OCI-LY1 (cell line): ENCODE data around the gene TPRKB.

ENCODE experiments used
- EZH2 ChIP-seq: fragments of 200-600 bp; sonication (generic), shearing (Covaris generic); IDR thresholded peaks from 2 replicates; pipeline ENCODE4 v1.8.0; 2017; ENCODE audit warnings: borderline replicate concordance, mixed run types, mild to moderate bottlenecking, antibody characterized with exemption, low read length, moderate library complexity, mixed read lengths
- TF ChIP-seq, protein P1 (sequence below): fragments of 200-600 bp; sonication (generic), shearing (Covaris generic); IDR thresholded peaks from 2 replicates; pipeline ENCODE4 v1.5.1; 2017; ENCODE audit warnings: mild to moderate bottlenecking, antibody characterized with exemption, low read length, moderate library complexity, mixed read lengths

DNA sequence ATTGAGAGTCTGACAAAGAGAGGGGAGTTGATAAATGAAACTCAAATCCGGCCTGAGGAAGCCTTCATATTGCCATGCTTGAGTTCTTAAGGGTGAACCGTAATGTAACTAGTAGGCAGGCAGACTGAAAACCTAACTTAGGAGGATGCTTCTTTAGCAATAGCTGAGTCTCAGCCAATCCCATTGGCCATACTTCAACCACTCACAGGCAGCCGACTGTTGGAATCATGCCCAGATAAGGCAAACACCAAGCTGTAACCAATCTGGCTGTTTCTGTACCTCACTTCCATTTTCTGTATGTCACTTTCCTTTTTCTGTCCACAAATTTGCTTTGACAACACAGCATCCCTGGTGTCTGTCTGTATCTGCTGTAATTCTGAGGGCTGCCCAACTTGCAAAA is 39.5 kb downstream of the TPRKB start:
- TF ChIP-seq, protein P1, sequence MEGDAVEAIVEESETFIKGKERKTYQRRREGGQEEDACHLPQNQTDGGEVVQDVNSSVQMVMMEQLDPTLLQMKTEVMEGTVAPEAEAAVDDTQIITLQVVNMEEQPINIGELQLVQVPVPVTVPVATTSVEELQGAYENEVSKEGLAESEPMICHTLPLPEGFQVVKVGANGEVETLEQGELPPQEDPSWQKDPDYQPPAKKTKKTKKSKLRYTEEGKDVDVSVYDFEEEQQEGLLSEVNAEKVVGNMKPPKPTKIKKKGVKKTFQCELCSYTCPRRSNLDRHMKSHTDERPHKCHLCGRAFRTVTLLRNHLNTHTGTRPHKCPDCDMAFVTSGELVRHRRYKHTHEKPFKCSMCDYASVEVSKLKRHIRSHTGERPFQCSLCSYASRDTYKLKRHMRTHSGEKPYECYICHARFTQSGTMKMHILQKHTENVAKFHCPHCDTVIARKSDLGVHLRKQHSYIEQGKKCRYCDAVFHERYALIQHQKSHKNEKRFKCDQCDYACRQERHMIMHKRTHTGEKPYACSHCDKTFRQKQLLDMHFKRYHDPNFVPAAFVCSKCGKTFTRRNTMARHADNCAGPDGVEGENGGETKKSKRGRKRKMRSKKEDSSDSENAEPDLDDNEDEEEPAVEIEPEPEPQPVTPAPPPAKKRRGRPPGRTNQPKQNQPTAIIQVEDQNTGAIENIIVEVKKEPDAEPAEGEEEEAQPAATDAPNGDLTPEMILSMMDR: no peak
- TF ChIP-seq EZH2: no peak
